GM19035 (cell line): Measurements from ENCODE around the gene AJM1.

ENCODE experiments used
- ATAC-seq: cut with Tn5 transposase; IDR thresholded peaks from one replicate; pipeline ENCODE4 v1.9.1; 2021; ENCODE audit not compliant: unreplicated experiment

The AJM1 gene

GRCh38 chr9:136853596-136854112 lies 11.4 kb downstream of the AJM1 start:
- no peak for ATAC-seq

- ATAC-seq, result no peak
Measured at GRCh38 chr9:136854113-136854841, 12.0 kb downstream of the AJM1 start.

GRCh38 chr9:136854842-136855460 lies 12.7 kb downstream of the AJM1 start:
- no peak for ATAC-seq

- ATAC-seq, result no peak
Measured at GRCh38 chr9:136855461-136856078, 13.3 kb downstream of the AJM1 start.

- ATAC-seq, result no peak
Measured at GRCh38 chr9:136856079-136856476, 13.8 kb downstream of the AJM1 start.

GRCh38 chr9:136856541-136857141 lies 14.4 kb downstream of the AJM1 start:
- ATAC-seq, result no peak

GRCh38 chr9:136857166-136857565 lies 14.9 kb downstream of the AJM1 start:
- ATAC-seq, result no peak

- ATAC-seq, result no peak
Measured at GRCh38 chr9:136857581-136858412, 15.5 kb downstream of the AJM1 start.

- ATAC-seq, result no peak
Measured at GRCh38 chr9:136858452-136858843, 16.2 kb downstream of the AJM1 start.

GRCh38 chr9:136858844-136859757 lies 16.8 kb downstream of the AJM1 start:
- ATAC-seq, result no peak

GRCh38 chr9:136860529-136860928 lies 18.3 kb downstream of the AJM1 start:
- ATAC-seq, result no peak

GRCh38 chr9:136860933-136861873 lies 18.9 kb downstream of the AJM1 start:
- ATAC-seq, result no peak

GRCh38 chr9:136861874-136862457 lies 19.7 kb downstream of the AJM1 start:
- ATAC-seq, result no peak

- ATAC-seq, result no peak
Measured at GRCh38 chr9:136862849-136863622, 20.8 kb downstream of the AJM1 start.

- ATAC-seq, result no peak
Measured at GRCh38 chr9:136863623-136864273, 21.5 kb downstream of the AJM1 start.

GRCh38 chr9:136865041-136865767 lies 22.9 kb downstream of the AJM1 start:
- no peak for ATAC-seq
